Chondrocyte (in vitro differentiated cells): ENCODE results near the gene HS3ST4. TPM values are rescaled to one million over a fixed set of nuclear protein-coding genes. Genes with fewer than 3 reads are reported as not detected.

Experiments
- DNase-seq: peaks from one replicate; pipeline ENCODE4 v3.0.0; 2021; ENCODE audit warnings: mixed read lengths, low spot score
- H3K27ac Mint-ChIP-seq: one replicate; pipeline ENCODE4 v1.8.0; 2021; ENCODE audit warnings: mild to moderate bottlenecking, moderate library complexity, mixed read lengths; ENCODE audit not compliant: unreplicated experiment
- H3K27me3 Mint-ChIP-seq: 2 replicates; pipeline ENCODE4 v1.8.0; 2021; ENCODE audit warnings: low read depth, mixed read lengths
- H3K36me3 Mint-ChIP-seq: 2 replicates; pipeline ENCODE4 v1.8.0; 2021; ENCODE audit warnings: low read depth, mixed read lengths
- H3K4me1 Mint-ChIP-seq: 2 replicates; pipeline ENCODE4 v1.8.0; 2021; ENCODE audit warnings: low read depth, mild to moderate bottlenecking, mixed read lengths
- H3K4me3 Mint-ChIP-seq: one replicate; pipeline ENCODE4 v1.8.0; 2021; ENCODE audit warnings: mild to moderate bottlenecking, moderate library complexity, mixed read lengths; ENCODE audit not compliant: unreplicated experiment
- H3K9me3 Mint-ChIP-seq: 2 replicates; pipeline ENCODE4 v1.8.0; 2021; ENCODE audit warnings: low read depth, mixed read lengths
- microRNA-seq: library from miRNA; unstranded; fragments of <30 nt; microRNA quantifications from one replicate; pipeline ENCODE4 v1.2.0, GENCODE V29; 2020; ENCODE audit warnings: borderline number of aligned reads
- total RNA-seq: library from RNA; stranded (reverse); gene quantifications from 3 replicates; pipeline ENCODE4 v1.2.1, GENCODE V29; 2021
- TF ChIP-seq, protein P1 (sequence below): fragments of 200-600 bp; sonication (generic); IDR thresholded peaks from 2 replicates; pipeline ENCODE4 v1.5.0; 2021; ENCODE audit warnings: antibody characterized with exemption, mild to moderate bottlenecking, moderate library complexity

Gene HS3ST4
- total RNA-seq, 1 donor from 2014 or later: not detected

DNA sequence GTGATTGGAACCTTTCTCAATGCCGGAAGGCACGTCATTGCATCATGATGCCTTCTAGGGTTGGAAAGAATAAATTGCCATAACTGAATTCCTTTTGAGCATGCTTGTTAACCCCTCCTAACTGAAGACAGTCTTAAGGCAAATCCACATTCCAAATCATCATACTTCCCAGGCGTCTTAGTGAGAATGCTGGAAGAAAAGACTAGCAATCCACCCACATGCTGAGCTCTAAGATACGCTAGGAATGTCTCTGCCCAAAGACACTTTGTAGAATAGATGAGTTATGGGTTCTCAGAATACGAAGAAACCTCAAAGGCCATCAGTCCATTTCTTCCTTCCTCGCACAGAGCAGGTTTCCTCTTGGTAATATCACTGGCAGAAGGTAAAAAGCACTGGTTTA, 486.5 kb downstream of the HS3ST4 start:
- Mint-ChIP-seq H3K27ac (no peak overlapping the region), H3K9me3 (peaks cover 17% of the 10 kb centered on the region), H3K4me3 (no peak overlapping the region), H3K36me3 (no peaks in the 10 kb centered on the region), H3K4me1 (no peaks in the 10 kb centered on the region), H3K27me3 (no peaks in the 10 kb centered on the region)
- TF ChIP-seq, protein P1, sequence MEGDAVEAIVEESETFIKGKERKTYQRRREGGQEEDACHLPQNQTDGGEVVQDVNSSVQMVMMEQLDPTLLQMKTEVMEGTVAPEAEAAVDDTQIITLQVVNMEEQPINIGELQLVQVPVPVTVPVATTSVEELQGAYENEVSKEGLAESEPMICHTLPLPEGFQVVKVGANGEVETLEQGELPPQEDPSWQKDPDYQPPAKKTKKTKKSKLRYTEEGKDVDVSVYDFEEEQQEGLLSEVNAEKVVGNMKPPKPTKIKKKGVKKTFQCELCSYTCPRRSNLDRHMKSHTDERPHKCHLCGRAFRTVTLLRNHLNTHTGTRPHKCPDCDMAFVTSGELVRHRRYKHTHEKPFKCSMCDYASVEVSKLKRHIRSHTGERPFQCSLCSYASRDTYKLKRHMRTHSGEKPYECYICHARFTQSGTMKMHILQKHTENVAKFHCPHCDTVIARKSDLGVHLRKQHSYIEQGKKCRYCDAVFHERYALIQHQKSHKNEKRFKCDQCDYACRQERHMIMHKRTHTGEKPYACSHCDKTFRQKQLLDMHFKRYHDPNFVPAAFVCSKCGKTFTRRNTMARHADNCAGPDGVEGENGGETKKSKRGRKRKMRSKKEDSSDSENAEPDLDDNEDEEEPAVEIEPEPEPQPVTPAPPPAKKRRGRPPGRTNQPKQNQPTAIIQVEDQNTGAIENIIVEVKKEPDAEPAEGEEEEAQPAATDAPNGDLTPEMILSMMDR: no peak
- DNase-seq: no peak

DNA sequence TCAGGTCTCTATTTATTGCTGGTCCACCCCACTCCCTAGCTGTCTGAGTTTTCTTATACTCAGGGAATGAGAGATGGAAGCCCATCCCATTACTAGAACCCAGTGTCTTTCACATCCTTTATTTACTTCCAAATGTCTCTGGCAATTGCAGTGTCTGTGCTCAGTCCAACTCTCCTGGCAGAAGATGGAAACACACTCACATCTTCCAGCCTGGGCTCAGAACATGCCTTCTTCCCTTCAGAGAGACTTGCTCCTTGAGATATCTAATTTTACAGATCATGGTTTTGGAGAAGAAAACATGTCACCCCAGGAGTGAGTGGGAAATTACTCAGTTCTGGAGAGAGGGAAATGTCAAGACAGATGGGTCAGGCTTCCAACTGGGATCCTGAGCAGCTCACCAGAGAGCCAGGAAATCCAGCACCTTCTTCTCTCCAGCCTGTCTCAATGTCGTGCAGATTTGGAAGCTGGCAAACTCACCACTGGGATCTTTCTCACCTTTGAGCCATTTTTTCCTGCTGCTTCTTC, 494.4 kb downstream of the HS3ST4 start:
- peaks cover 10% of the 10 kb centered on the region for H3K9me3 Mint-ChIP-seq
- no peak for DNase-seq
- TF ChIP-seq, protein P1: no peak
- no peaks in the 10 kb centered on the region for H3K36me3 Mint-ChIP-seq
- no peak overlapping the region for H3K27ac Mint-ChIP-seq
- H3K27me3 Mint-ChIP-seq: no peaks in the 10 kb centered on the region
- H3K4me3 Mint-ChIP-seq: no peak overlapping the region
- no peaks in the 10 kb centered on the region for H3K4me1 Mint-ChIP-seq

Small RNA genes within 50 kb of the gene (microRNA-seq; reads per million reads assigned to microRNA genes)
- not detected for gene MIR548W
